ENCODE measurements around the gene ZNHIT2.

Gene ZNHIT2

DNA sequence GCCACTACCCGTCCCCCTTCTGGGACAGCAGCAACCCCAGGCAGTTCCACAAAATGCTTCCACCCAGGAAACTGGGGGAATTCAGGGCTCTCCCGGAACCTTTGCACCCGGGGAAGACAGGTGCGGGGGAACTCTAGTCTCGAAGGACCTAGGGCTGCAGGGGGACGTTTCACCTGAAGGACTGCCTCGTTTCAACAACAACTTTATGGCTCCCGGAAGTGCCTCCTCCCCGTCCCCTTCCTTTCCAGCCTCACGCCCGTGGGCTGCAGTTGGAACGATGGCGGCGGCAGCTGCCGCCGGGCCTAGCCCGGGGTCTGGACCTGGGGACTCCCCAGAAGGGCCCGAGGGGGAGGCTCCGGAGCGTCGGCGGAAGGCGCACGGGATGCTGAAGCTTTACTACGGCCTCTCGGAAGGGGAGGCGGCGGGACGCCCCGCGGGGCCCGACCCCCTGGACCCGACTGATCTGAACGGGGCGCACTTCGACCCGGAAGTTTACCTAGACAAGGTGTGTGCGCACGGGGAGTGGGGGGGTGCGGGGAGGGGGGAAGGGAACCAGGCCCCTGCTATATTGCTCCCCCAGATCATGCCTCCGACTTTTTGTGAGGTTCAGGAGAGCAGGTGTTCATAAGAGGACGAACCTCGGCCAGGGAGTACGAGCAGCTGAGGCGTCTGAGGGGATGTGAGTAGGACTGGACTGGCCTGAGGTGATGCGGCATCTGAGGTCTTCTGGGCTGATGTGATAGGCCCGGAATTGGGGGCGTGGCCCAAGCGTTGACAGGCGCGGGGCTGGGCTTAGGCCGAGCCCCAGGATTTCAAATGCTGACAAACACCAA lies 21.3 kb downstream of the ZNHIT2 start, which contains the start of gene VPS51:
VPS51 (plus strand) TSS at position 241 of the 833 bp plus-strand sequence; CDS start at position 278, 37 bp downstream.
- WGBS: 1% methylated on average over 52 of the region's 52 CpGs

GRCh38 chr11:65095427-65095826 lies 22.1 kb downstream of the ZNHIT2 start:
- no peaks in the 10 kb centered on the region for H3K9me3 ChIP-seq (ENCODE audit: insufficient read depth, low read depth, low read length)
- 91% methylated on average over 22 of the region's 22 CpGs for WGBS
- peaks cover 13% of the 10 kb centered on the region for H3K36me3 ChIP-seq (ENCODE audit: insufficient read depth, low read length)
- peak overlapping the region; percentile 93 for H3K4me3 ChIP-seq (ENCODE audit: low read length)
- peaks cover 3% of the 10 kb centered on the region; the same call in 1 of the 2 replicates for H3K4me1 ChIP-seq (ENCODE audit: insufficient read depth, low read length)
- H3K27me3 ChIP-seq (ENCODE audit: insufficient read depth, low read length): no peaks in the 10 kb centered on the region
- H3K27ac ChIP-seq (ENCODE audit: low read depth, low read length): peak overlapping the region; percentile 37; the same call in 1 of the 2 replicates
- H3K9ac ChIP-seq (ENCODE audit: low read depth, low read length): peak overlapping the region; percentile 88; the same call in 1 of the 2 replicates

More for the DNA sequence above, 21.3 kb downstream of the ZNHIT2 start, which contains the start of gene VPS51:
- peak within 1 kb of the TSS; percentile 88 for H3K9ac ChIP-seq (ENCODE audit: low read depth, low read length)
- no peaks in the 10 kb centered on the region for H3K27me3 ChIP-seq (ENCODE audit: insufficient read depth, low read length)
- H3K4me3 ChIP-seq (ENCODE audit: low read length): peak within 1 kb of the TSS; percentile 93
- H3K27ac ChIP-seq (ENCODE audit: low read depth, low read length): peak within 1 kb of the TSS; percentile 79
- no peaks in the 10 kb centered on the region for H3K9me3 ChIP-seq (ENCODE audit: insufficient read depth, low read depth, low read length)
- H3K36me3 ChIP-seq (ENCODE audit: insufficient read depth, low read length): peaks cover 13% of the 10 kb centered on the region
- H3K4me1 ChIP-seq (ENCODE audit: insufficient read depth, low read length): peaks cover 3% of the 10 kb centered on the region; the same call in 1 of the 2 replicates

GRCh38 chr11:65090628-65091027 lies 26.9 kb downstream of the ZNHIT2 start:
- no peaks in the 10 kb centered on the region for H3K4me1 ChIP-seq (ENCODE audit: insufficient read depth, low read length)
- WGBS: over 99% methylated on average over 4 of the region's 4 CpGs

GRCh38 chr11:65089621-65090020 lies 27.9 kb downstream of the ZNHIT2 start:
- Histone ChIP-seq H3K36me3 (ENCODE audit: insufficient read depth, low read length) (peaks cover 36% of the 10 kb centered on the region), H3K27ac (ENCODE audit: low read depth, low read length) (no peak overlapping the region), H3K9ac (ENCODE audit: low read depth, low read length) (no peak overlapping the region), H3K27me3 (ENCODE audit: insufficient read depth, low read length) (no peaks in the 10 kb centered on the region), H3K4me1 (ENCODE audit: insufficient read depth, low read length) (no peaks in the 10 kb centered on the region), H3K9me3 (ENCODE audit: insufficient read depth, low read depth, low read length) (no peaks in the 10 kb centered on the region), H3K4me3 (ENCODE audit: low read length) (no peak overlapping the region)
- 98% methylated on average over 4 of the region's 4 CpGs for WGBS

More at GRCh38 chr11:65090628-65091027, 26.9 kb downstream of the ZNHIT2 start:
- peaks cover 30% of the 10 kb centered on the region for H3K36me3 ChIP-seq (ENCODE audit: insufficient read depth, low read length)
- H3K4me3 ChIP-seq (ENCODE audit: low read length): no peak overlapping the region
- H3K27ac ChIP-seq (ENCODE audit: low read depth, low read length): no peak overlapping the region
- H3K9ac ChIP-seq (ENCODE audit: low read depth, low read length): no peak overlapping the region
- no peaks in the 10 kb centered on the region for H3K27me3 ChIP-seq (ENCODE audit: insufficient read depth, low read length)
- H3K9me3 ChIP-seq (ENCODE audit: insufficient read depth, low read depth, low read length): no peaks in the 10 kb centered on the region

- Histone ChIP-seq H3K36me3 (ENCODE audit: insufficient read depth, low read length) (peaks cover 37% of the 10 kb centered on the region), H3K9me3 (ENCODE audit: insufficient read depth, low read depth, low read length) (no peaks in the 10 kb centered on the region), H3K4me1 (ENCODE audit: insufficient read depth, low read length) (peaks cover 3% of the 10 kb centered on the region; the same call in 1 of the 2 replicates), H3K4me3 (ENCODE audit: low read length) (no peak overlapping the region), H3K27me3 (ENCODE audit: insufficient read depth, low read length) (no peaks in the 10 kb centered on the region), H3K27ac (ENCODE audit: low read depth, low read length) (no peak overlapping the region), H3K9ac (ENCODE audit: low read depth, low read length) (no peak overlapping the region)
- 96% methylated on average over 14 of the region's 15 CpGs for WGBS
Measured at GRCh38 chr11:65087827-65088226, 29.7 kb downstream of the ZNHIT2 start.

DNA sequence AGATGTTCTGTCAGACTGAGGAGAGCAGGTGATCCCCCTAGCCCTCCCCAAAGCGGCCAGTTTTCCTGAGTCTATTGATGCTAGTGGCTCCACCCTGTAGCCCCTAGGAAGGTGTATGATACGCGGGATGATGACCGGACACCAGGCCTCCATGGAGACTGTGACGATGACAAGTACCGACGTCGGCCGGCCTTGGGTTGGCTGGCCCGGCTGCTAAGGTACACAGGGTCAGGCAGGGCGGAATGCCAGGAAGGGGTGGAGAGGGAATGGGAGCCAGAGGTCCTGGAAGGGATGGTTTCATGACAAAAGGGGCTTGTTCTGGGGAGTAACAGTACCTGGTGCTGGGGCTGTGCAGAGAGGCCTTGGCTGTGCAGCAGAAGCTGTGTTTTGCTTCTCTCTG lies 30.3 kb downstream of the ZNHIT2 start:
- Histone ChIP-seq H3K4me1 (ENCODE audit: insufficient read depth, low read length) (peaks cover 6% of the 10 kb centered on the region; the same call in 1 of the 2 replicates), H3K36me3 (ENCODE audit: insufficient read depth, low read length) (peaks cover 41% of the 10 kb centered on the region), H3K27ac (ENCODE audit: low read depth, low read length) (no peak overlapping the region), H3K4me3 (ENCODE audit: low read length) (no peak overlapping the region), H3K27me3 (ENCODE audit: insufficient read depth, low read length) (no peaks in the 10 kb centered on the region), H3K9me3 (ENCODE audit: insufficient read depth, low read depth, low read length) (no peaks in the 10 kb centered on the region), H3K9ac (ENCODE audit: low read depth, low read length) (no peak overlapping the region)
- 96% methylated on average over 11 of the region's 11 CpGs for WGBS

DNA sequence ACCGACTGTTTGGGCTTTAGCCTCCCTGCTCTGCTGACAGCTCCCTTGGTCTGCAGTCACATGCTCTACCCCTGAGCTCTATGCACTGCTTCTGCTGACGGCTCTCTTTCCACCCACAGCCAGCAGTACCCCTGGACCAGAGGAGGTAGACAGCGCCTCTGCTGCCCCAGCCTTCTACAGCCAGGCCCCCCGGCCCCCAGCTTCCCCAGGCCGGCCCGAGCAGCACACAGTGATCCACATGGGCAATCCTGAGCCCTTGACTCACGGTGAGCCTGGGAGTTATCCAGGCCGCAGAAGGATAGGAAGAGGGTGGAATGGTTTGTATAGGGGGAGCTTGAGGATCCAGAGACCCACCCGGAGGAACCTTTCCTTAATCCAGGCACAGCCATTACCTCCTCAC lies 30.7 kb downstream of the ZNHIT2 start:
- no peak overlapping the region for H3K27ac ChIP-seq (ENCODE audit: low read depth, low read length)
- WGBS: 92% methylated on average over 8 of the region's 9 CpGs
- no peak overlapping the region for H3K4me3 ChIP-seq (ENCODE audit: low read length)
- H3K4me1 ChIP-seq (ENCODE audit: insufficient read depth, low read length): peaks cover 6% of the 10 kb centered on the region; the same call in 1 of the 2 replicates
- H3K36me3 ChIP-seq (ENCODE audit: insufficient read depth, low read length): peaks cover 45% of the 10 kb centered on the region
- H3K27me3 ChIP-seq (ENCODE audit: insufficient read depth, low read length): no peaks in the 10 kb centered on the region
- H3K9ac ChIP-seq (ENCODE audit: low read depth, low read length): no peak overlapping the region
- no peaks in the 10 kb centered on the region for H3K9me3 ChIP-seq (ENCODE audit: insufficient read depth, low read depth, low read length)

DNA sequence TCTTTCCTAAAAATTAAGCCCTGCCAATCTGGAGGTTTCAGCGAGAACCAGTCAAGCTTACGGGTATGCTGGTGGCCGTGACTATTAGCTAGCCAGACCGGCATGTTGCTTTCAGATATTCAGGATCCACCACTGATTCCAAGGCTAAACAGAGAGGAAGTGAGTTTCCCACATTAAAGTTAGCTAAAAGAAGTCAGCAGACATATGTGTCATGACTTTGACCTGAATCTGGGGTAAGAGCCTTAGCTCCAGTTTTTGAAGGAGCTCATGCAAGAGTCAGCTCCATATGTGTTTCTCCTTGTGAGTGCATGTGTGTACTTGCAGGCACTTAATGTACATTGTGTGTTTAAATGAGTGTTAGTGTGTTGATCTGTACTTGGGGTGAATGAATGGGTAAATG lies 32.1 kb downstream of the ZNHIT2 start:
- Histone ChIP-seq H3K27me3 (ENCODE audit: insufficient read depth, low read length) (no peaks in the 10 kb centered on the region), H3K9ac (ENCODE audit: low read depth, low read length) (no peak overlapping the region), H3K4me3 (ENCODE audit: low read length) (peak overlapping the region; percentile 91), H3K9me3 (ENCODE audit: insufficient read depth, low read depth, low read length) (no peaks in the 10 kb centered on the region), H3K4me1 (ENCODE audit: insufficient read depth, low read length) (peaks cover 6% of the 10 kb centered on the region; the same call in 1 of the 2 replicates), H3K27ac (ENCODE audit: low read depth, low read length) (no peak overlapping the region), H3K36me3 (ENCODE audit: insufficient read depth, low read length) (peaks cover 57% of the 10 kb centered on the region)
- WGBS: 94% methylated on average over 4 of the region's 4 CpGs

GRCh38 chr11:65084598-65085375 lies 32.7 kb downstream of the ZNHIT2 start:
- Histone ChIP-seq H3K9me3 (ENCODE audit: insufficient read depth, low read depth, low read length) (no peaks in the 10 kb centered on the region), H3K4me1 (ENCODE audit: insufficient read depth, low read length) (peaks cover 6% of the 10 kb centered on the region; the same call in 1 of the 2 replicates), H3K4me3 (ENCODE audit: low read length) (peak overlapping the region; percentile 91), H3K9ac (ENCODE audit: low read depth, low read length) (peak overlapping the region; percentile 97), H3K36me3 (ENCODE audit: insufficient read depth, low read length) (peaks cover 63% of the 10 kb centered on the region), H3K27me3 (ENCODE audit: insufficient read depth, low read length) (no peaks in the 10 kb centered on the region), H3K27ac (ENCODE audit: low read depth, low read length) (peak overlapping the region; percentile 97)
- WGBS: 56% methylated on average over 23 of the region's 23 CpGs

DNA sequence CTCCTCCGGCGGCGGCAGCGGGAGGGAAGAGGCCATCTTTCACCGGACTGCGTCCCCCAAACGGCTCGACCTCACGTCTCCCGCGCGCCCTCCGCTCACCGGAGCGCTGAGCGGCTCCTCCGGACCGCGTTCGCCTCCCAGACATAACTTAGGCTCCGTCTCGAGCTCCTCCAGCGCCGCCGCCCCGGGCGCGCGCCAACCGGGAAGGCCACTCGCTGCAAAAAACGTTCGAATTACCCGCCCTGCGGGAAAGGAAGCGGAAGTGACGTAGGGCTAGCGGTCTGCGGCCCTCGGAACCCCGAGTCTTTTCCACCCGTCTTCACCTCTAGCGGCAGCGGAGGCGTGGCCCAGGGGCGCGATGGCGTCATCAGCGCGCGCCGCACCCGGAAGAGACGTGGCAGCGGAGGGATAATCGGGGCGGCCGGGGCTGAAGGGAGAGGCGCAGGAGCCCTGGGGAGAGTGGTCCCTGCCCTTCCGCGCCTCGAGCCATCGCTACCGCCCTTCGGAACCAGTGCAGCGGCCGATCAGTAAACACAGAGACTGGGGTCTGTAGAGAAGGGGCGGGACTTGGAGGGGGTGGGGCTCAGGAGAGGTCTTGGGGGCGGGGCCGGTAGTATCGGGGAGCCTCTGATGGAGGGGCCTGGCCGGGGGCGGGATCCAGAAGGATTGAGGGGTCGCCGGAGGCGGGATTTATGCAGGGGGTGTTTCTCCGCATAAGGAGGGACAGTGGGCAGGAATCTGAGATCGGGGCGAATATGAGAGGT lies 33.5 kb downstream of the ZNHIT2 start, which contains the start of the genes CDCA5 and ZFPL1:
CDCA5 (minus strand) TSS at position 207 of the 764 bp plus-strand sequence; CDS start at position 145, 62 bp downstream.
ZFPL1 (plus strand) TSS at position 389 of the 764 bp plus-strand sequence. CDS start 477 bp downstream, outside the sequence.
- peak within 1 kb of the TSS; percentile 97 for H3K27ac ChIP-seq (ENCODE audit: low read depth, low read length)
- peaks cover 70% of the 10 kb centered on the region for H3K36me3 ChIP-seq (ENCODE audit: insufficient read depth, low read length)
- peaks cover 6% of the 10 kb centered on the region; the same call in 1 of the 2 replicates for H3K4me1 ChIP-seq (ENCODE audit: insufficient read depth, low read length)
- peak within 1 kb of the TSS; percentile 97 for H3K9ac ChIP-seq (ENCODE audit: low read depth, low read length)
- H3K4me3 ChIP-seq (ENCODE audit: low read length): peak within 1 kb of the TSS; percentile 91
- H3K27me3 ChIP-seq (ENCODE audit: insufficient read depth, low read length): no peaks in the 10 kb centered on the region
- no peaks in the 10 kb centered on the region for H3K9me3 ChIP-seq (ENCODE audit: insufficient read depth, low read depth, low read length)
- under 1% methylated on average over 79 of the region's 79 CpGs for WGBS

Data from HUES64 (cell line).